Right lobe of liver (tissue), 6 donors: Measurements from ENCODE around the gene ANKS4B. TPM values are rescaled to one million over a fixed set of nuclear protein-coding genes. Genes with fewer than 3 reads are reported as not detected.

Experiments used
- ATAC-seq, 4 donors: fragments of 200-7000 bp; cut with Tn5 transposase; one replicate each; pipeline ENCODE4 v1.9.1; 2020; ENCODE audit warnings: mild to moderate bottlenecking in 4 of 4, moderate library complexity in 4 of 4
- DNase-seq, 3 donors: peaks; one replicate each; pipeline ENCODE4 v3.0.0-alpha.2; 2020
- H3K27ac ChIP-seq, 3 donors: fragments of 200-600 bp; one replicate each; pipeline ENCODE4 v1.8.0; 2022
- H3K27me3 ChIP-seq, 2 donors: fragments of 200-600 bp; one replicate each; pipeline ENCODE4 v1.8.0; 2022
- H3K36me3 ChIP-seq, 4 donors: fragments of 200-600 bp; sonication (generic) in 1 of 4; one replicate each; pipeline versions ENCODE4 v1.5.1 to v1.8.0; 2017 to 2022; ENCODE audit warnings: control low read depth in 1 of 4
- H3K4me1 ChIP-seq, 4 donors: fragments of 200-600 bp; sonication (generic) in 1 of 4; one replicate each; pipeline versions ENCODE4 v1.5.1 to v1.8.0; 2017 to 2022; ENCODE audit warnings: control low read depth in 1 of 4
- H3K4me3 ChIP-seq, 3 donors: fragments of 200-600 bp; one replicate each; pipeline ENCODE4 v1.8.0; 2022
- H3K9me3 ChIP-seq, 4 donors: fragments of 200-600 bp; sonication (generic) in 1 of 4; one replicate each; pipeline versions ENCODE4 v1.5.1 to v1.8.0; 2017 to 2022; ENCODE audit warnings: control low read depth in 1 of 4
- CTCF ChIP-seq, 4 donors: fragments of 200-600 bp in 3 of 4; fragments of 450-650 bp in 1 of 4; IDR thresholded peaks; one replicate each; pipeline versions ENCODE4 v1.5.1 to v1.8.0; 2016 to 2022; ENCODE audit warnings: antibody characterized with exemption in 4 of 4, mild to moderate bottlenecking in 2 of 4
- POLR2A ChIP-seq: fragments of 450-650 bp; IDR thresholded peaks from one replicate; pipeline ENCODE4 v1.6.1; 2017; ENCODE audit warnings: antibody characterized with exemption, mild to moderate bottlenecking
- WGBS: methylation state at CpG from one replicate; pipeline ENCODE4 v1.1.6; 2018; ENCODE audit warnings: low coverage, low lambda C conversion rate; ENCODE audit not compliant: insufficient coverage; ENCODE audit errors: missing lambda C conversion rate; 5-methylcytosine and 5-hydroxymethylcytosine counted together
- intact Hi-C, 2 donors: fragments of 100-400 bp; cut with DNase I; formaldehyde crosslinking; loops; one replicate each; pipeline versions ENCODE4 v1.11.2 to v1.14.1; 2022
- total RNA-seq, 6 experiments: library from RNA; depleted of rRNA in 2 of 6; stranded (reverse); fragments of >200 nt in 2 of 6; fragmentation: NEBNext Ultra II Directional in 3 of 6; extraction: Animal tissue kit (Norgen Biotek cat#: 25700) in 3 of 6; gene quantifications; one replicate each; pipeline versions ENCODE4 v1.1.0 to v1.2.4, GENCODE V29; 2016 to 2023
- donor health status: DM: no; HTN: yes; CAD: no.
- donor health status: DM: no; HTN: no; CAD: no.
- donor health status: DM: no; HTN: no; CAD: no.
- donor health status: DM: no; HTN: yes; CAD: no.
- donor health status: DM: no; HTN: yes; CAD: no.

ANKS4B gene
- total RNA-seq, 6 experiments from 2014 or later, result 10.0 to 16.3 (median 11.4) TPM

DNA sequence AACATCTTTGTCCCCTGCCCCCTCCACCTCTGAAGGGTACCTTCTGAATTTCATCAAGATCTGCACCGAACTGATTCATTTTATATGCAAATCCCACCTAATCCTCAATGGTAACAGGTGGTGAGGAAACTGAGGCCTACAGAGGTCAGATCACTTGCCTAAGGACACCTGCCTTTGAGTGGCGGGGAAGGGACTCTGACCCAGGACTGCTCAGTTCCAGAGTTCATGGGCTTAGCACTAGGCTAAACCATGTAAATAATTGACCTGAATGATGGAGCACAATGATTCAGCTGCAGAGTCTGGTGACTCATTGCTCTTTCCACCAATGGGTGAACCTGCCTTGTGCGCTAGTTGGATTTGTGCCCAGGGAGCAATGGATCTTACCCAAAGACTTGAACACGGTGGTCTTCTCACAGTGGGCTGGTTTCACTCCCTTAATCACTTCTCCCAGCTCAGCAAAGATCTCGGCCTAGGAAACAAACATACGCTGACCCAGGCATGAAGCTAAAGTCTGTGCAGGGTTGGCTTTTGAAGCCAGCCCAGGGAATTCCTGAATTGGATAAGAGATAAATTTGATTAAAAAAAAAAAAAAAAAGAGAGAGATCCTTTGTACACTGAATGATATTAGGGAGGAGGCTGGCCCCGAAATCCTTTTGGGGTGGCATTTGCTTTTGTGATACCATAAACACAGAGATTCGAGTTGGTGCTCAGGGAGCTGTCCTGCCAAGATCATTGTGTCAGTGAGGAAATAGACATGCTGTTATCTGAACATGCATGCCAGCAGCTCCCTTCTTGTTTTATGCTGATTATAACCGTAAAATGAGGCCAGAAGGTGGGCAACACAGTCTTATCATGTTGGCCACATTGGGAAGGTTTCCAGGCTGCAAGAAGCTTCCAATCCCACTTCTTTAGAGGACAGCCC is 27.6 kb downstream of the ANKS4B start:
- Histone ChIP-seq H3K4me1 (peaks cover 0 to 65% (median 23%) of the 10 kb centered on the region in 4 donors), H3K9me3 (no peaks in the 10 kb centered on the region), H3K4me3 (no peak overlapping the region), H3K27ac (peak overlapping the region; percentile 79 to 95 (median 86)), H3K36me3 (no peaks in the 10 kb centered on the region), H3K27me3 (no peaks in the 10 kb centered on the region)
- intact Hi-C loops, result no loop called here
- peak; percentile 72 to 92 (median 86) for DNase-seq
- TF ChIP-seq POLR2A, result no peak
- TF ChIP-seq CTCF (IDR thresholded peaks at IDR 0.05), result no peak
- ATAC-seq, result peak; percentile 79 to 93 (median 85)
- 22% methylated on average over 6 of the region's 9 CpGs for WGBS

DNA sequence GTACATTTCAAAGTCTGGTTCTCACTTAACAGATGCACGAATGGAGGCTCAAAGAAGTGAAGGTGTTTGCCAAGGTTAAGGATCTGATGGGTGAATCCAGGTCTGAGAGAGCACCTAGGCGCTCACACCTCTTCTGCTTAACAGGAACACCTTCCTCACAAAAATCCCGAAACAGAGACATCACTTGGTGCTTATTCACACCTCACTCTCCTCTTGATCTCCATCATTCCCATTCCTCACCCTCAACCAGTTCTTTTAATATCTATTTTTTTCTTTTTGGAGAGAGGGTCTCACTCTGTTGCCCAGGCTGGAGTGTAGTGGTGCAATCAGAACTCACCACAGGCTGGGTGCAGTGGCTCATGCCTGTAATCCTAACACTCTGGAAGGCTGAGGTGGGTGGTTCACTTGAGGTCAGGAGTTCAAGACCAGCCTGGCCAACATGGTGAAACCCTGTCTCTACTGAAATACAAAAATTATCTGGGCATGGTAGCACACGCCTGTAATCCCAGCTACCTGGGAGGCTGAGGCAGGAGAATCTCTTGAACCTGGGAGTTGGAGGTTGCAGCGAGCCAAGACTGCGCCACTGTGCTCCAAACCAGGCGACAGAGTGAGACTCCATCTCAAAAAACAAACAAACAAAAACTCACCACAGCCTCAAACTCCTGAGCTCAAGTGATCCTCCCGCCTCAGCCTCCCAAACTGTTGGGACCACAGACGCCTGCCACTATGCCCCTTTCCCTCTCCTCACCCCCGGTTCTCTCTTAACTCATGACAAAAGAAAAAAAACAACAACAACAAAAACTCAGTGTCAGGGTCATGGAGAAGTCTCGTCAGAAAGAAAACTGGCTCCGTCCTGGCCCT is 29.5 kb downstream of the ANKS4B start:
- intact Hi-C loops, result no loop called here
- TF ChIP-seq POLR2A, result no peak
- TF ChIP-seq CTCF (IDR thresholded peaks at IDR 0.05), result no peak
- Histone ChIP-seq H3K27me3 (no peaks in the 10 kb centered on the region), H3K4me3 (no peak overlapping the region), H3K36me3 (no peaks in the 10 kb centered on the region), H3K9me3 (no peaks in the 10 kb centered on the region), H3K27ac (peak overlapping the region in 1 of 3 donors; percentile 95), H3K4me1 (peaks cover 0 to 74% (median 23%) of the 10 kb centered on the region in 4 donors)
- DNase-seq (no peak), ATAC-seq (no peak)
- WGBS, result 79% methylated on average over 8 of the region's 12 CpGs

GRCh38 chr16:21263640-21264570 is 30.4 kb downstream of the ANKS4B start:
- intact Hi-C loops, result no loop called here
- DNase-seq, result no peak
- Histone ChIP-seq H3K4me1 (peaks cover 0 to 71% (median 20%) of the 10 kb centered on the region in 4 donors), H3K27me3 (no peaks in the 10 kb centered on the region), H3K36me3 (no peaks in the 10 kb centered on the region), H3K27ac (peak overlapping the region; percentile 53 to 95 (median 57)), H3K9me3 (no peaks in the 10 kb centered on the region), H3K4me3 (no peak overlapping the region)
- TF ChIP-seq POLR2A, result no peak
- no peak for TF ChIP-seq CTCF (IDR thresholded peaks at IDR 0.05)
- WGBS, result 50% methylated on average over 14 of the region's 14 CpGs
- peak in 2 of 4 donors; percentile 5 to 9 for ATAC-seq

DNA sequence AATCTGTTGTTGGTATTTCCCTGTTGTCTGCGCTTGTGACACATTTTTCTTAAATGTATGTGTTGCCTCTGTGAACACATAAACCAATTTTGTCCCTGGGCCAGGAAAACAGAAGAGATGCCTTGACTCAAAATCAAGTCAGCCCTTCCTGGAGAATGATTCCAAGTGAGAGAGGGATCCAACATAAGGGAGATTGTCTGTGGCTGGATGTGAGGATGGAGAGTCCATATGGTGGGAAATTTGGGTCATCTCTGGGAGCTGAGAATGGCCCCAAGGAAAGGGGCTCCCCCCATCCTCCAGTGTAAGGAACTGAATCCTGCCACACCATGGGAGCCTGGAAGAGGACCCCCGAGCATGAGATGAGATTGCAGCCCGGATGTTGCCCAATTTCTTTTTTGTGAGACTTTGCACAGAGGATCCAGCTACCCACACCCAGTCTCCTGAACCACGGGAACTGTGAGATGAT is 31.1 kb downstream of the ANKS4B start:
- intact Hi-C loops, result no loop called here
- no peak overlapping the region for H3K4me3 ChIP-seq
- ATAC-seq (no peak), DNase-seq (no peak)
- peak overlapping the region; percentile 53 to 95 (median 57) for H3K27ac ChIP-seq
- H3K27me3 ChIP-seq, result no peaks in the 10 kb centered on the region
- H3K36me3 ChIP-seq, result no peaks in the 10 kb centered on the region
- WGBS, result 36% methylated on average over 4 of the region's 4 CpGs
- no peaks in the 10 kb centered on the region for H3K9me3 ChIP-seq
- TF ChIP-seq POLR2A (no peak), CTCF (IDR thresholded peaks at IDR 0.05) (no peak)
- H3K4me1 ChIP-seq, result peaks cover 0 to 64% (median 17%) of the 10 kb centered on the region in 4 donors
